Neural cell (in vitro differentiated cells): Measurements from ENCODE around the gene DOCK4.
"Not testable (repeated sequence)": the region's sequence is repeated elsewhere in the genome, so short reads cannot be mapped to it uniquely, and the experiment has no call there.

ENCODE experiments used
- CTCF ChIP-seq: fragments of 450-650 bp; IDR thresholded peaks from 2 replicates; pipeline ENCODE4 v1.5.1; 2014; ENCODE audit warnings: antibody characterized with exemption, mild to moderate bottlenecking, moderate library complexity; ENCODE audit not compliant: poor library complexity, severe bottlenecking
- EP300 ChIP-seq: fragments of 450-650 bp; conservative IDR thresholded peaks from 2 replicates; pipeline ENCODE4 v1.6.1; 2014; ENCODE audit warnings: antibody characterized with exemption, mild to moderate bottlenecking, moderate library complexity; ENCODE audit not compliant: poor library complexity, severe bottlenecking
- EZH2 ChIP-seq: fragments of 200-600, 300-800 bp; shearing (Covaris generic), sonication (generic); IDR thresholded peaks from 2 replicates; pipeline ENCODE4 v1.6.1; 2014; ENCODE audit warnings: antibody characterized with exemption, low read length, borderline replicate concordance, mild to moderate bottlenecking; ENCODE audit not compliant: insufficient read depth, poor library complexity, severe bottlenecking
- MXI1 ChIP-seq: fragments of 450-650 bp; conservative IDR thresholded peaks from 2 replicates; pipeline ENCODE4 v1.6.1; 2014; ENCODE audit warnings: antibody characterized with exemption, mild to moderate bottlenecking; ENCODE audit not compliant: poor library complexity, severe bottlenecking
- POLR2AphosphoS5 ChIP-seq: IDR thresholded peaks from 2 replicates; pipeline ENCODE4 v1.6.1; 2012
- REST ChIP-seq: IDR thresholded peaks from 2 replicates; pipeline ENCODE4 v1.6.1; 2012; ENCODE audit warnings: borderline replicate concordance
- SMC3 ChIP-seq: fragments of 450-650 bp; conservative IDR thresholded peaks from 2 replicates; pipeline ENCODE4 v1.6.1; 2014; ENCODE audit warnings: antibody characterized with exemption, mild to moderate bottlenecking, moderate library complexity; ENCODE audit not compliant: poor library complexity
- TAF1 ChIP-seq: IDR thresholded peaks from 2 replicates; pipeline ENCODE4 v1.6.1; 2012; ENCODE audit warnings: low read depth

DNA sequence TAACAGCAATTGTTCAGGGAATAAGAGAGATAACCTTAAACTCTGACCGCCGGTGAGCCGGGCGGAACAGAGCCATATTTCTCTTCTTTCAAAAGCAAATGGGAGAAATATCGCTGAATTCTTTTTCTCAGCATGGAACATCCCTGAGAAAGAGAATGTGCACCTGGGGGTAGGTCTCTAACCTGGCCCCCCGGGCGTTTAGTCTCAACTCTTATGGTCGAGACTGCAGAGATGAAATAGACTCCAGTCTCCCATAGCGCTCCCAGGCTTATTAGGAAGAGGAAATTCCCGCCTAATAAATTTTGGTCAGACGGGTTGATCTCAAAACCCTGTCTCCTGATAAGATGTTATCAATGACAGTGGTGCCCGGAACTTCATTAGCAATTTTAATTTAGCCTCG is 43.8 kb upstream of the DOCK4 start:
- not testable (repeated sequence) for TF ChIP-seq CTCF, EP300, SMC3, MXI1, REST, EZH2, TAF1, POLR2AphosphoS5
